Kidney epithelial cell (primary cell): ENCODE data around the gene GRAMD2A. TPM values are rescaled to one million over a fixed set of nuclear protein-coding genes. Genes with fewer than 3 reads are reported as not detected.

Experiments
- DNase-seq: peaks from one replicate; pipeline ENCODE4 v3.0.0-alpha.2; 2010; ENCODE audit warnings: low read depth
- H3K27me3 ChIP-seq: 2 replicates; pipeline ENCODE4 v1.6.0; 2011; ENCODE audit warnings: low read length; ENCODE audit not compliant: control insufficient read depth, insufficient read depth
- H3K36me3 ChIP-seq: 2 replicates; pipeline ENCODE4 v1.5.1; 2011; ENCODE audit warnings: low read length; ENCODE audit not compliant: control insufficient read depth, insufficient read depth
- H3K4me3 ChIP-seq: 2 replicates; pipeline ENCODE4 v1.5.1; 2011; ENCODE audit warnings: low read depth, mild to moderate bottlenecking, control low read depth, low read length
- total RNA-seq: library from RNA; depleted of rRNA; stranded (reverse); fragments of >200 nt; gene quantifications from 2 replicates; pipeline ENCODE4 v1.2.3, GENCODE V29; 2015
- TF ChIP-seq, protein P1 (sequence below): IDR thresholded peaks from 2 replicates; pipeline ENCODE4 v1.5.1; 2011; ENCODE audit warnings: mild to moderate bottlenecking, moderate library complexity, low read length, control low read depth, inconsistent platforms; ENCODE audit not compliant: insufficient read depth, poor library complexity, severe bottlenecking

The GRAMD2A gene
- total RNA-seq, 1 donor from 2014 or later: 2.4 TPM

DNA sequence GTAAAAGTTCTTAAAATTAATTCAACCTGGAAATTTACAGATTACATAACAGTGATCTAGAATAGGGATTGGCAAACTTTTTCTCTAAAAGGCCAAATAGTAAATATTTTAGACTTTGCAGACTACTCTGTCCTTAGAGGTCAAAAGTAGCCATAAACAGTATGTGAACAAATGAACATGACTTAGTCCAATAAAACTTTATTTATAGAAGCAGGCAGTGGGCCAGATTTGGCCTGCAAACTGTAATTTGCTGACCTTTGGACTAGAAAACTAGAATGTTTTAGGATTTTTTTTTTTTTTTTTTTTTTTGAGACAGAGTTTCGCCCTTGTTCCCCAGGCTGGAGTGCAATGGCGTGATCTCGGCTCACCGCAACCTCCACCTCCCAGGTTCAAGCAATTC lies 67.3 kb downstream of the GRAMD2A start:
- DNase-seq: no peak
- Histone ChIP-seq H3K27me3 (no peaks in the 10 kb centered on the region), H3K36me3 (no peaks in the 10 kb centered on the region), H3K4me3 (no peak overlapping the region)
- TF ChIP-seq, protein P1, sequence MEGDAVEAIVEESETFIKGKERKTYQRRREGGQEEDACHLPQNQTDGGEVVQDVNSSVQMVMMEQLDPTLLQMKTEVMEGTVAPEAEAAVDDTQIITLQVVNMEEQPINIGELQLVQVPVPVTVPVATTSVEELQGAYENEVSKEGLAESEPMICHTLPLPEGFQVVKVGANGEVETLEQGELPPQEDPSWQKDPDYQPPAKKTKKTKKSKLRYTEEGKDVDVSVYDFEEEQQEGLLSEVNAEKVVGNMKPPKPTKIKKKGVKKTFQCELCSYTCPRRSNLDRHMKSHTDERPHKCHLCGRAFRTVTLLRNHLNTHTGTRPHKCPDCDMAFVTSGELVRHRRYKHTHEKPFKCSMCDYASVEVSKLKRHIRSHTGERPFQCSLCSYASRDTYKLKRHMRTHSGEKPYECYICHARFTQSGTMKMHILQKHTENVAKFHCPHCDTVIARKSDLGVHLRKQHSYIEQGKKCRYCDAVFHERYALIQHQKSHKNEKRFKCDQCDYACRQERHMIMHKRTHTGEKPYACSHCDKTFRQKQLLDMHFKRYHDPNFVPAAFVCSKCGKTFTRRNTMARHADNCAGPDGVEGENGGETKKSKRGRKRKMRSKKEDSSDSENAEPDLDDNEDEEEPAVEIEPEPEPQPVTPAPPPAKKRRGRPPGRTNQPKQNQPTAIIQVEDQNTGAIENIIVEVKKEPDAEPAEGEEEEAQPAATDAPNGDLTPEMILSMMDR: no peak

DNA sequence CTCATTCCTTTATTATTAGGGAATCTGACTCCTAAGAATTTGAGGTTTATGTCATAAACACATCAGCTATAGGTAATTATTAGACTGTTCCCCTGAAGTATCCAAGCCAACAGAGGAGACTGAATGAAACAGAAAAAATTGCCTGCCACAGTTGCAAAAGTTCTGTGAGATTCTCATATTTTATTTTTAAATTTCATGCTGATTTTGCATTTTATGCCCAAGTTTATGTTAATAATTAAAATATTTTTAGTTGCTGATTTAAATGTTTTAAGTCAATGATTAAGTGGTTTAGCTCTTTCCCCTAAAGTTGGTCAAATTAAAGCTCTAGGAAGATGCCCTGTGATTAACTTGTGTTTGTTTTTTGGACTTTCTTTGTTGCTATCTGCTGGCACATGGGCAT lies 69.2 kb downstream of the GRAMD2A start:
- Histone ChIP-seq H3K36me3 (no peaks in the 10 kb centered on the region), H3K4me3 (no peak overlapping the region), H3K27me3 (no peaks in the 10 kb centered on the region)
- no peak for DNase-seq
- TF ChIP-seq, protein P1: no peak

DNA sequence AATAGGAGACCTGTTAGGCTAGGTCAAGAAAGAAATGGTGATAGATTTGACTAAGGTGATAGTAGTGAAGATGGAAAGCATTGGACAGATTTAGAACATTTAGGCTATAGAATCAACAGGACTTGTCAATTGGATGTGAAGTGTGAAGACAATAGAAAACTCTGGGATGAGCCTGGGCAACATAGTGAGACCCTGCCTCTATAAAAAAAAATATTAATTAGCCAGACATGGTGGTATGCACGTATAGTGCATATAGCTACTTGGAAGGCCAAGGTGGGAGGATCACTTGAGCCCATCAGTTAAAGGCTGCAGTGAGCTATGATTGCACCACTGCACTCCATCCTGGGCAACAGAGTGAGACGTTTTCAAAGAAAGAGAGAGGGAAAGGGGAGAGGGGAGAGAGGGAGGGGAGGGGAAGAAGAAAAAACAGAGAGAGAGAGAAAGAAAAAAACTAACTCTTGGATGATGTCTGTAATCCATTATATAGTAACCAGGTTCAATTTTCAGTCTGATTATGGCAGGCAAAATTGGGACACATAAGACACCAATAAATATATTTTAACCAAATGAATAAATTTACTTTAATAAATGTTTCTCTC lies 69.8 kb downstream of the GRAMD2A start:
- H3K27me3 ChIP-seq: no peaks in the 10 kb centered on the region
- DNase-seq: no peak
- TF ChIP-seq, protein P1: no peak
- H3K36me3 ChIP-seq: no peaks in the 10 kb centered on the region
- H3K4me3 ChIP-seq: no peak overlapping the region

DNA sequence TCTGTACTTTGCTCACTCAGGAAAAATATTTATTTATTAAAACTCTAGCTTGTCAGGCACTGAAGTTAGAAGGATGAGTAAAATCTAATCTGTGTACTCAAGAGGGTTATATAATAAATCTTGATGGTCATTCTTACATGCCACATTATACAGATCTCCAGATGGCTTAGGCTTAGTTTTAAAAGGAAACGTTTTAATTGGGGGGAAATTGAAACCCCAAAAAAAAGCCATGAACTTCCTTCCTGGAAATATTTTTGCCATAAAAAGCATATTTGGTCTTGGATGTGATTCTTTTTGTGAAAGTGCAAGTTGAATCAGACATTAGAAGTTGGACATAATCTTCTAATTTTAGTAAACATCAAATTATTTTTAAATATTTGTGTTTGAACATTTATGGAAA lies 73.4 kb downstream of the GRAMD2A start:
- TF ChIP-seq, protein P1: no peak
- no peak overlapping the region for H3K4me3 ChIP-seq
- DNase-seq: no peak
- no peaks in the 10 kb centered on the region for H3K27me3 ChIP-seq
- H3K36me3 ChIP-seq: no peaks in the 10 kb centered on the region

DNA sequence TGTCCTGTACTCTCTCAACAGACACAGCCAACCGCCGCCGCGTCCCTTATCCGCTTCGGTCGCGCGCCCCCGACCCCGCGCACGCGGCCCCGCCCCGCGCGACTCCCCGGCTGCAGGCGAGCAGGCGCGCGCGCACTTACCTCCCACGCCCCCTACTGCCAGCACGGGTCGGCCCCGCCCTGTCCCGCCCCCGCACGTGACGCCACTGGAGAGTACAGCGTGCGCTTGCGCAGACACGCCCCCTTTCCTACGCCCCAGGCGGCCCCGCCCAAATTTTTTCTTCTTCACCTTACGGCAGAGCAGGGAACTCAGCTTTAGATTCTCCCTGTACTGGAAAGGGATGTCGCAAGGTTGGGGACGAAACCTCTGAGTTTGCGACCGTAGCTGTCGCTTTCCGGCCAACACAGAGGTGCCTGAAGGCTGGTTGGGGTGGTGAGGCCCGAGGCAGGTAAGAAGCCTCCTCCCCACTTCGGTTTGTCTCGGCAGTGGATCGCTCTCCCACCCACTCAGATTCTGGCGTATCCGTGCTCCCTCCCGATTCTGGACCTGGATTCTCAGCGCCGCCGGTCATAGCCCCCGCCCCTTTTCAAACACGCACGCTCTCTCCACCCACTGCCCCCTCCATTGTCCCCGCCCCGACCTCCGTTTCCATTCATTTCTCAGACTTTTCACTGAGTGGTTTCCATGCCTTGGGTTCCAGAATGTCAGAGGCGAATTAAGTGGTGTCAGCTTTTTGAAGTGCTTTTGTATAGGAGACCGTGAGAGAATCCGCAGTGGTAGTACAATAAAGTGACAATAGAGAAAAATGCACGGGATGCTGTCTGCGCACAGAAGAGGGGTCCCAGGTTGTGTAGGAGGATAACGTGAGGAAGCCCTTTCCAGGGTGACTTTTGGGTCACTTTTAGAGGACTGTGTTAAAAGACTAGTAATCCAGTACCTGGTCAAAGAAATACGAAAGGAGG lies 79.3 kb downstream of the GRAMD2A start, which contains the start of the genes MYO9A and SENP8:
TSS of gene MYO9A (minus strand) at position 134 of the 962 bp plus-strand sequence. CDS start 71,587 bp downstream, outside the sequence.
TSS of gene SENP8 (plus strand) at position 387 of the 962 bp plus-strand sequence. CDS start 21,221 bp downstream, outside the sequence.
- TF ChIP-seq, protein P1: no peak
- Histone ChIP-seq H3K27me3 (no peaks in the 10 kb centered on the region), H3K4me3 (peak within 1 kb of the TSS; percentile 99), H3K36me3 (no peaks in the 10 kb centered on the region)
- DNase-seq: peak; percentile 88
